ENCODE results near the gene SLC34A1.

GRCh38 chr5:177425196-177425800 is 41.1 kb downstream of the SLC34A1 start:
- TF ChIP-seq EZH2 (IDR thresholded peaks at IDR 0.05; ENCODE audit: insufficient read depth, low read length) (no peak), CTCF (IDR thresholded peaks at IDR 0.05; ENCODE audit: insufficient read depth, low read depth, low read length) (no peak)

All from astrocyte (in vitro differentiated cells and primary cell).